ENCODE results near the gene KRTAP12-4. TPM values are rescaled to one million over a fixed set of nuclear protein-coding genes. Genes with fewer than 3 reads are reported as not detected.
"Not testable (repeated sequence)": the region's sequence is repeated elsewhere in the genome, so short reads cannot be mapped to it uniquely, and the experiment has no call there.

The KRTAP12-4 gene
- polyA plus RNA-seq, 3 donors: not detected

DNA sequence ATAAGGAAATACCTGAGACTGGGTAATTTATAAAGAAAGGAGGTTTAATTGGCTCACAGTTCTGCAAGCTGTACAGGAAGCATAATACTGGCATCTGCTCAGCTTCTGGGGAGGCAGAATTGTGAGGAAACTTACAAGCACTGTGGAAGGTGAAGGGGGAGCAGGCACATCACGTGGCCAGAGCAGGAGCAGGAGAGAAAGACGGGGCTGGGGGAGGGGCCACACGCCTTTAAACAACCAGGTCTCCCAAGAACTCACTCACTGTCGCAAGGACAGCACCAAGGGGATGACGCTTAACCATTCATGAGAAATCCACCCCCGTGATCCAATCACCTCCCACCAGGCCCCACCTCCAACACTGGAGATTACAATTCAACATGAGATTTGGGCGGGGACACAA is 7.1 kb upstream of the KRTAP12-4 start:
- 32 to 65% (median 44%) methylated on average over 7 of the region's 7 CpGs for WGBS, 3 donors
- H3K27ac ChIP-seq (ENCODE audit: low read depth, low read length): not testable (repeated sequence)

GRCh38 chr21:44658913-44659595 is 4.6 kb upstream of the KRTAP12-4 start:
- 44 to 57% (median 49%) methylated on average over 11 of the region's 11 CpGs for WGBS, 3 donors
- H3K27ac ChIP-seq (ENCODE audit: low read depth, low read length): no peak overlapping the region

DNA sequence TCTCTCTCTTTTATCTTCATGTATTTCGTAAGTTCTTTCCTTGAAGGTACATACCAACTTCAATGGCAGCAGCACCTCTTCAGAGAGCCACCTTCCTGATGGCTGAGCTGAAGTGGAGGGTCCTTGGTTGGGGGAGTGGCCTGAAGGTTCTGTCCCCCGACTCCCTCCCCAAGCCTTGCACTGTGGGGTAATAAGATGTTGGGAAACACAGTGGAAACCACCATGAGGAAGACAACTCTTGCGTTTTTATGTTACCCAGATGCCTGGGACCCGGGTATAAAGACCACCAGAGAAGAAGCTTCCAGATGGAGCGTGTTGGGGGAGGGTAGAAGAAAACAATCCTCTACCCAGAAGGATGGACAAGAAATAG is 4.1 kb upstream of the KRTAP12-4 start:
- H3K27ac ChIP-seq (ENCODE audit: low read depth, low read length): no peak overlapping the region
- WGBS, 3 donors: 72 to 76% (median 72%) methylated on average over 5 of the region's 5 CpGs

- 62 to 68% (median 68%) methylated on average over 26 of the region's 26 CpGs for WGBS, 3 donors
- no peak within 1 kb of the TSS for H3K27ac ChIP-seq (ENCODE audit: low read depth, low read length)
Observed at GRCh38 chr21:44657635-44658540, 3.4 kb upstream of the KRTAP12-4 start, which contains the start of gene KRTAP12-3. Gene KRTAP12-3, plus strand, starts transcription at chr21:44657932. Its CDS starts 48 bp downstream, at chr21:44657980.

DNA sequence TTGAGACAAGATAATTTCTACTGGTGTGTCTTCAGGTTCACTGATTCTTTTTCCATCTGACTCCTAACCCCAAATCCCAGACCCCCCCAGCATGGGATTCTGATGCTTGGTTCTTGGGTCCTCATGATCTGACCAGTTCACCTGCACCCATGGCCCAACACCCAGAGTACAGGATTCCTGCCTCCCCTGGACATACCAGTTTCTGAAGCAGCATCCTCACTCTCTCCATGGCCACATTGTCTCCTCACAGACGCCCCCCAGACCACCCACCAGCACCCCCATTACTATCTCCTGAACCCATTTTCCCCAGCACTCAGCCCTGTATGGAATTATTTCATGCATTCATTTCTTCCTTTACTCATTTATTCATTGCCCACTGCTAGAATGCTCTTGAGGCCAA is 2.4 kb upstream of the KRTAP12-4 start:
- WGBS, 3 donors: 35 to 76% (median 47%) methylated on average over 1 of the region's 1 CpG
- H3K27ac ChIP-seq (ENCODE audit: low read depth, low read length): no peak overlapping the region

- WGBS, 3 donors: 65 to 82% (median 81%) methylated on average over 17 of the region's 17 CpGs
- no peak overlapping the region for H3K27ac ChIP-seq (ENCODE audit: low read depth, low read length)
Observed at GRCh38 chr21:44653656-44654575, 543 bp downstream of the KRTAP12-4 start.

DNA sequence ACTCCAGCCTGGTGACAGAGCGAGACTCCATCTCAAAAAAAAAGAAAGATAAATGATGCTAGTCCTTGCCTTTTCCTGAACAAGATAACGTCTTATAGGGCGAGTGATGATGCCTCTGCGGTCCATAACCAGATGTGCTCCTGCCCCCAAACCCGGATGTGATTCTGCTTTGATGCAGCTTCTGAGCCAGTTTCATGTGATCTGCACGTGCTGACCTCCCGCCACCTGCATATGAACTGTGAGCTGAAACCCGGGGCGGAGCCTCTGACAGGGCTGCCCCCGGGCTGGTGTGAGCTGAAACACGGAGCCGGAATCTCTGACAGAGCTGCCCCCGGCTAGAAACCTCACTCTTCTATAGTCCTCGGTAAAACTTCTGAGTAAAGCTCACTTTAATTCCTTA is 1.3 kb downstream of the KRTAP12-4 start:
- 59 to 68% (median 62%) methylated on average over 14 of the region's 14 CpGs for WGBS, 3 donors
- no peak overlapping the region for H3K27ac ChIP-seq (ENCODE audit: low read depth, low read length)

DNA sequence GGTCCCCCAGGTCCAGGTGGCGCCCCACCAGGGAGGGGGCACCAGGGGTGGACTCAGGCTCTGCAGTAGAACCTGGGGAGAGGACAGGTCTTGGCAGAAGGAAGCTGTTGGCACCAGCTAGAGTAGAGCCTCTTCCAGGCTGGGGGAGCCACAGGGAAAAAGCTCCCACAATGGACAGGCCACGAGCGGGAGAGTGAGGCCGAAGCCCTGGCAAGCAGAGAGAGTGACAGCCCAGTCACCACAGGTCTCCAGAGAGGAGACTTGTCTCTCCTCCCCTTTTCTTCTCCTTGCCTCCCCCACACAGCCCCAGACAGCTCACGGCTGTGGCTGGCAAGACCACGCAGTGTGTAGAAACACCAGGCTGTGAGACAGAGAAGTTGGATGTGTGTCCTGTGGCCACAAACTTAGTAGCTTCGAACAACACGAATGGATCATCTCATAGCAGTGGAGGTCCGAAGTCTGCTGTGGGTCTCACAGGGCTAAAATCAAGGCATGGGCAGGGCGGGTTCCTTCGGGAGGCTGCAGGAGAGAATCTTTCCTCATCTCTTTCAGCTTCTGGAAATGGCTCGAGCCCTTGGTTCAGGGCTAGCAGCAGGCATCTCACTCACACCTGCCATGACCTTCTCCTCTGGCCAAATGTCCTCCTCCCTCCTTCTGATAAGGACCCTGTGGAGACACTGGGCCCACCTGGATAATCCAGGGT is 3.3 kb downstream of the KRTAP12-4 start:
- no peak overlapping the region for H3K27ac ChIP-seq (ENCODE audit: low read depth, low read length)
- WGBS, 3 donors: 88 to 90% (median 89%) methylated on average over 12 of the region's 12 CpGs

DNA sequence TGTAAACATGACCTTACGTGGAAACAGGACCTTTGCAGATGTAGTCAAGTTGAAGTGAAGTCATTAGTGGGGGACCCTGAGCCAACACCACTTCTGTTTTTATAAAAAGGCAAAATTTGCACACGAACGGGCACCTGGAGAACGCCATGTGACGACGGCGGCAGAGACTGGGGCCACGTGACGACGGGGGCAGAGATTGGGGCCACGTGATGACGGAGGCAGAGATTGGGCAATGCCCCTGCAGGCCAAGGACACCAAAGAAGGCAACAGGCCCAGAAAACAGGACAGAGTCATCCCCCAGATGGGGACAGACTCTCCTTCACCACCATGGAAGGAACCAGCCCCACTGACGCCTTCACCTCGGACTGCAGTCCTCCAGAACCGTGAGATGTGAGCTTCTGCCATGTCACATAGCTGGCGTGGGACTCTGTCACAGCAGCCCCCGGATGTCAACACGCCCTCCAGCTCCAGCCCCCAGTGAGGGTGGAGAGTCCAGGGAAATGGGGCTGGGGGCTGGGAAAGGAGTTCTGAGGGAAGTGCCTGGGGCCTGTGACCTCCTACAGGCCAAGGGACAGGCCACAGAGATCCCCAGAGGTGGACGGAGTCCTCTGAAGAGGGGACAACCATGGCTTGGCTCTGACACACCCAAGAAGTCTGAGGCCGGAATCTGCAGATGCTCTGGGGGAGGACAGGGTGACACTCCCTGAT is 4.0 kb downstream of the KRTAP12-4 start:
- WGBS, 3 donors: 76 to 90% (median 89%) methylated on average over 19 to 20 of the region's 20 CpGs
- H3K27ac ChIP-seq (ENCODE audit: low read depth, low read length): no peak overlapping the region

- 74 to 82% (median 79%) methylated on average over 18 of the region's 18 CpGs for WGBS, 3 donors
- no peak overlapping the region for H3K27ac ChIP-seq (ENCODE audit: low read depth, low read length)
Observed at GRCh38 chr21:44649521-44650100, 4.8 kb downstream of the KRTAP12-4 start.

DNA sequence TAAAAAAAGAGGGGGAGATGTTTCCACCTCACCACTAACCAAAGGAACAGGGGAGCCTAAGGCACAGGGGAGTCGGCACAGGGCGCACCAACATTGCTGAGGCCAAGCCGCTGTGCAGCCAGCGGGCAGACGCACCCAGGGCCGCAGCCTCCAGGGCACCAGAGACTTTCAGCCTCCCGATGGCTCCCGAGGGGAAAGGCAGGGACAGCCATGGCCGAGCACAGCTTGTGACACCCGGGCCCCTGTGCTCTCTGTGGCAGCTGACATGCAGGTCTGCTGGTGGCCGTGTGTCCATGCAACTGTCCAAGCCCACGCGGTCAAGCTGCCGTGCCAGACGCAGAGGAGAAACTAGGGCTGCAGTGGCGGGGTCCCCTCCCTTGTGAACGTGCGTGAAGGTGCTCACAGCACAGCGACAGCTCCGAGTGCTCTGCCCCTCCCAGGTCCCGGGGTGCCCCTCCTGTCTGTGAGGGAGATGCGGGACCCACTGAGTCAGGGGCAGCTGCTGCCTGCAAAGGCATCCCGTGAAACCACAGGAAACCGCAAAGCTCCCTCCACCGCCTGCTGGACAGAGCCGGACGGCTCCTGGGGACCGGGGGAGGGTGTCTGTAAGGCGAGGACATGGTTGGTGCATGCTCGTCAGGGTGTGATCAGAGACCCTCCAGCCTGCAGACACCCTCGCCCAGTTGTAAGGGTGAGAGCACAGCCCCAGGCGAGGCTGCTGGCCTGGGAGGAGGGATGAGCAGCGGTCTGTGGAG is 5.7 kb downstream of the KRTAP12-4 start:
- WGBS, 3 donors: 69 to 76% (median 74%) methylated on average over 26 to 33 of the region's 33 CpGs

DNA sequence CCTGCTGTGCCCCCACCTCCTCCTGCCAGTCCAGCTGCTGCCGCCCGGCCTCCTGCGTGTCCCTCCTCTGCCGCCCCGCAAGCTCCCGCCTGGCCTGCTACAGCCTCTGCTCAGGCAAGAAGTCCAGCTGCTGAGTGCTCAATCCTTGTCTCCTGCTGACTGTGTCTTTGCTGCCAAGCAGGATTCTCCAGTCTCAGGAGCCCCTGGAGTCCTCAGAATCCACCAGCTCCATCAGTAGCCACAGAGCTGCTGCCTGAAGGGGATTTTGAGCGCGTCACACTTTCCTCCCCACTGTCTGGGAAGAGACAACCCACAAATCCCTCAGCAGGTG is 7.3 kb downstream of the KRTAP12-4 start:
- WGBS, 3 donors: 50 to 60% (median 60%) methylated on average over 8 of the region's 8 CpGs
- H3K27ac ChIP-seq (ENCODE audit: low read depth, low read length): no peak overlapping the region

More for the DNA sequence above, 5.7 kb downstream of the KRTAP12-4 start:
- no peak overlapping the region for H3K27ac ChIP-seq (ENCODE audit: low read depth, low read length)

DNA sequence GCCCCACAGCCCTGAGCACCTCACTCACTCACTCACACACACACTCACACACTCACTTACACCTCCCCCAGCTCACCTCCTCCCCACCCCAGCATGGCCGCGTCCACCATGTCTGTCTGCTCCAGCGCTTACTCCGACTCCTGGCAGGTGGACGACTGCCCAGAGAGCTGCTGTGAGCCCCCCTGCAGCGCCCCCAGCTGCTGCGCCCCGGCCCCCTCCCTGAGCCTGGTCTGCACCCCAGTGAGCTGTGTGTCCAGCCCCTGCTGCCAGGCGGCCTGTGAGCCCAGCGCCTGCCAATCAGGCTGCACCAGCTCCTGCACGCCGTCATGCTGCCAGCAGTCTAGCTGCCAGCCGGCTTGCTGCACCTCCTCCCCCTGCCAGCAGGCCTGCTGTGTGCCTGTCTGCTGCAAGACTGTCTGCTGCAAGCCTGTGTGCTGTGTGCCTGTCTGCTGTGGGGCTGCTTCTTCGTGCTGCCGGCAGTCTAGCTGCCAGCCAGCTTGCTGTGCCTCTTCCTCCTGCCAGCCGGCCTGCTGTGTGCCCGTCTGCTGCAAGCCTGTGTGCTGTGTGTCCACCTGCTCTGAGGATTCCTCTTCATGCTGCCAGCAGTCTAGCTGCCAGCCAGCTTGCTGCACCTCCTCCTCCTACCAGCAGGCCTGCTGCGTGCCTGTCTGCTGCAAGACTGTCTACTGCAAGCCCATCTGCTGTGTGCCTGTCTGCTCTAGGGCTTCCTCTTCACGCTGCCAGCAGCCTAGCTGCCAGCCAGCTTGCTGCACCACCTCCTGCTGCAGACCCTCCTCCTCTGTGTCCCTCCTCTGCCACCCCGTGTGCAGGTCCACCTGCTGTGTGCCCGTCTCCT is 7.9 kb downstream of the KRTAP12-4 start, which contains the start of gene KRTAP10-11:
TSS of gene KRTAP10-11 (plus strand) at position 49 of the 856 bp plus-strand sequence. CDS start at position 94, 45 bp downstream.
- H3K27ac ChIP-seq (ENCODE audit: low read depth, low read length): not testable (repeated sequence)
- WGBS, 3 donors: 68 to 76% (median 75%) methylated on average over 21 of the region's 21 CpGs

GRCh38 chr21:44644878-44645277 is 9.6 kb downstream of the KRTAP12-4 start:
- WGBS, 3 donors: 42 to 48% (median 46%) methylated on average over 2 of the region's 2 CpGs
- H3K27ac ChIP-seq (ENCODE audit: low read depth, low read length): no peak overlapping the region

DNA sequence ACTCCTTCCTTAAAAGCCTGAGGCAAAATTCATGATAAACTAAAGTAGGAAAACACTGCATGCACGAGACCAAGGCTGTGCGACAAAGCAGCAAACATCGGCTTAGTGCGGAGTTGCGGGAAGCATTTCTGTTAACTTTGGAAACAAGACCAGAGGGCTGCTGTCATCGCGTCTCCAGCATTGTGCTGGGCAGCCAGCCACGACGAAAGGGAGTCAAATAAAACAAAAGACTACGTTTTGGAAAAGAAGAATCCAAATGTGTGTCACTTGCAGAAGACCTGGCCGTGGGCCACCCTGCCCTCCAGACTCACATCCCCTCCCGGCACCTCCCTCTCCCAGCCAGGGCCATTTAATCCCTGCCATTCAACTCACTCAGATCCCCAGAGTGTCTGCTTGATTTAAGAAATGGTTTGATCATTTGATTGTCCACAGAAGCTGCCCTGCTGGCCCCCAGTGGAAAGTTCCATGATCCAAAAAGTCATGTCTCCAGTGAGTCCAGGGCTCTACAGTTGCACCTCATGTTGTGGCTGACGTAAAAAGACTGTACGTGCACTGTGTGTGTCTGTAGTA is 10.6 kb downstream of the KRTAP12-4 start:
- WGBS, 3 donors: 61 to 78% (median 72%) methylated on average over 14 of the region's 14 CpGs
- no peak overlapping the region for H3K27ac ChIP-seq (ENCODE audit: low read depth, low read length)

Measured in adipose tissue (tissue), 3 donors.